Activated naive CD4-positive, alpha-beta T cell treated with anti-CD3 and anti-CD28 coated beads for 36 hours (primary cell): ENCODE data around the gene ATG4B. TPM values are rescaled to one million over a fixed set of nuclear protein-coding genes. Genes with fewer than 3 reads are reported as not detected.

ENCODE experiments used
- CTCF ChIA-PET: fragments of 350-600 bp; sonication (Branson Sonifier 250); formaldehyde crosslinking; loops from one replicate; lab custom pipeline; 2021; ENCODE audit warnings: antibody characterized with exemption; lab: Charles Lee
- DNase-seq: peaks from one replicate; pipeline ENCODE4 v3.0.0-alpha.2; 2020
- H3K27ac Mint-ChIP-seq: one replicate; pipeline ENCODE4 v1.8.0; 2021; ENCODE audit warnings: mild to moderate bottlenecking, mixed read lengths
- H3K27me3 Mint-ChIP-seq: one replicate; pipeline ENCODE4 v1.8.0; 2021; ENCODE audit warnings: low read depth, mixed read lengths
- H3K36me3 Mint-ChIP-seq: one replicate; pipeline ENCODE4 v1.8.0; 2021; ENCODE audit warnings: low read depth, mixed read lengths
- H3K4me1 Mint-ChIP-seq: one replicate; pipeline ENCODE4 v1.8.0; 2021; ENCODE audit warnings: low read depth, mixed read lengths
- H3K4me3 Mint-ChIP-seq: one replicate; pipeline ENCODE4 v1.8.0; 2021; ENCODE audit warnings: mild to moderate bottlenecking, moderate library complexity, mixed read lengths
- H3K9me3 Mint-ChIP-seq: one replicate; pipeline ENCODE4 v1.8.0; 2021; ENCODE audit warnings: mixed read lengths
- intact Hi-C: fragments of 100-400 bp; cut with micrococcal nuclease; formaldehyde crosslinking; loops from one replicate; pipeline ENCODE4 v1.15.1; 2023
- total RNA-seq, 2 experiments: library from RNA; stranded (reverse); gene quantifications; one replicate each; pipeline ENCODE4 v1.2.3, GENCODE V29; 2021

ATG4B gene
- total RNA-seq, 2 experiments from 2014 or later: 71.5 to 82.5 TPM

- Mint-ChIP-seq H3K4me1 (peaks cover 45% of the 10 kb centered on the region), H3K9me3 (peaks cover 9% of the 10 kb centered on the region), H3K27me3 (no peaks in the 10 kb centered on the region), H3K27ac (no peak overlapping the region), H3K36me3 (peaks cover 28% of the 10 kb centered on the region), H3K4me3 (no peak overlapping the region)
- CTCF ChIA-PET: interaction anchor here (0.8 kb wide), 1 partner anchor 13 kb away, joined by 3 read pairs; no protein-coding TSS in a partner anchor
- DNase-seq: no peak
- intact Hi-C loops: loop anchor here (1.0 kb wide), 2 partner anchors 86 to 108 kb away; partner anchors contain the start of genes ING5 and STK25
Measured at GRCh38 chr2:241616168-241617125, 21.0 kb upstream of the ATG4B start.

DNA sequence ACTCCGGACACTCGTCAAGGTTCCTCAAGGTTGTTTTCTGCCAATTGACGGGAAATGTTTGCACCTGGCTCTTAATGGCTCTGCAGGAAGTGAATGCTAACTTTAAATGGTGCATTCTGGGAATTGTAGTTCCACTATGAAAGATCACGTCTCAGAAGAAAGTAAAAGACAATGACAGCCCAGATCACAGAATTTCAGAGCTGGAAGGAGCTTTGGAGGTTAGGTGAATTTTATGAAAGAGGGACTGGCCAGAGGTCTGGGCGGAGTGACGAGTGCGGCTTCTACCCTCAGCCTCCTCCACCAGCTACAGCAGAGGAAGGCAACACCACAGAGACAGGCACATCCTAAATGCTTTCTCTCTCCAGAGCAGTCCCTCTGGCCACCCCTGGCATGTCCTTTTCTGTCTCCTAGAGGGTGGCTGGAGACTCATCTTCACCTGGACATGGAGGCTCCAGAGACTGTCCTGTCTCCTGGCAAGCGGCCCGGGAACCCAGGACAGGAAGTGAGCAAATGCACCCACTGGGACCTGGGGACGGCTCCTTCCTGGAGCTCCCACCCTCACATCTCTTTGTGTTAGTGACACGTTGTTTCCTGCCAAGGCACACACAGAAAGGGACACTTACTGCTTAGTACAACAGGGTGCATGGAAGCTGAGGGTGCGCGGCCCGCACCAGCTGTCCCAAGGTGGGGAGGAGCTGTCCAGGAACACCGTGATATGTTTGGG, 19.9 kb upstream of the ATG4B start:
- intact Hi-C loops: loop anchor here (1.0 kb wide), 3 partner anchors 85 to 302 kb away; partner anchors contain the start of genes HDLBP, ING5, SEPTIN2 and STK25
- Mint-ChIP-seq H3K4me1 (peaks cover 47% of the 10 kb centered on the region), H3K9me3 (peaks cover 9% of the 10 kb centered on the region), H3K27ac (peak overlapping the region; percentile 90), H3K36me3 (peaks cover 29% of the 10 kb centered on the region), H3K27me3 (no peaks in the 10 kb centered on the region), H3K4me3 (peak overlapping the region; percentile 75)
- peak; percentile 61 for DNase-seq
- CTCF ChIA-PET: interaction anchor here (0.7 to 0.9 kb wide), 2 partner anchors 9 to 17 kb away, joined by 3 read pairs; no protein-coding TSS in a partner anchor

- Mint-ChIP-seq H3K27me3 (no peaks in the 10 kb centered on the region), H3K4me1 (peaks cover 47% of the 10 kb centered on the region), H3K4me3 (no peak overlapping the region), H3K27ac (peak overlapping the region; percentile 90), H3K36me3 (peaks cover 29% of the 10 kb centered on the region), H3K9me3 (peaks cover 9% of the 10 kb centered on the region)
- DNase-seq: no peak
- intact Hi-C loops: loop anchor here (1.0 kb wide), 1 partner anchor 303 kb away; the partner anchor contains the start of genes HDLBP and SEPTIN2
- CTCF ChIA-PET: interaction anchor here (0.7 to 0.9 kb wide), 2 partner anchors 10 to 16 kb away, joined by 3 read pairs; no protein-coding TSS in a partner anchor
Measured at GRCh38 chr2:241618296-241618805, 19.1 kb upstream of the ATG4B start.

- Mint-ChIP-seq H3K4me1 (peaks cover 50% of the 10 kb centered on the region), H3K4me3 (no peak overlapping the region), H3K27ac (peak overlapping the region; percentile 90), H3K9me3 (peaks cover 9% of the 10 kb centered on the region), H3K27me3 (no peaks in the 10 kb centered on the region), H3K36me3 (peaks cover 29% of the 10 kb centered on the region)
- CTCF ChIA-PET: no interaction called here
- DNase-seq: no peak
- intact Hi-C loops: loop anchor here (1.0 kb wide), 1 partner anchor 304 kb away; the partner anchor contains the start of genes HDLBP and SEPTIN2
Measured at GRCh38 chr2:241618829-241619228, 18.7 kb upstream of the ATG4B start.

- Mint-ChIP-seq H3K36me3 (peaks cover 31% of the 10 kb centered on the region), H3K9me3 (peaks cover 9% of the 10 kb centered on the region), H3K4me1 (peaks cover 50% of the 10 kb centered on the region), H3K27me3 (no peaks in the 10 kb centered on the region), H3K4me3 (no peak overlapping the region), H3K27ac (peak overlapping the region; percentile 90)
- peak; percentile 37 for DNase-seq
- CTCF ChIA-PET: no interaction called here
- intact Hi-C loops: loop anchor here (1.0 to 2.0 kb wide), 3 partner anchors 17 to 262 kb away; partner anchors contain the start of genes ATG4B and THAP4
Measured at GRCh38 chr2:241619597-241620418, 17.7 kb upstream of the ATG4B start.

DNA sequence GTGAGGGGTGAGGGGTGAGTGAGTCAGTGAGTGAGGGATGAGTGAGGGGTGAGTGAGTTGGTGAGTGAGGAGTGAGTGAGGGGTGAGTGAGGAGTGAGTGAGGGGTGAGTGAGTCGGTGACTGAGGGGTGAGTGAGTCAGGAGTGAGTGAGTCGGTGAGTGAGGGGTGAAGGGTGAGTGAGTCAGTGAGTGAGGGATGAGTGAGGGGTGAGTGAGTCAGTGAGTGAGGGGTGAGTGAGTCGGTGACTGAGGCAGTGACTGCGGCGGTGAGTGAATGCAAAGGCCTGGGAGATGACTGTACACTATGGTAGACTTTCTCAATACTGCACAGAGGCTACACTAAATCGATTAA, 17.1 kb upstream of the ATG4B start:
- Mint-ChIP-seq H3K9me3 (peaks cover 9% of the 10 kb centered on the region), H3K27me3 (no peaks in the 10 kb centered on the region), H3K4me3 (no peak overlapping the region), H3K4me1 (peaks cover 50% of the 10 kb centered on the region), H3K36me3 (peaks cover 31% of the 10 kb centered on the region), H3K27ac (peak overlapping the region; percentile 84)
- peak; percentile 85 for DNase-seq
- CTCF ChIA-PET: no interaction called here
- intact Hi-C loops: loop anchor here (1.0 to 2.0 kb wide), 3 partner anchors 16 to 262 kb away; partner anchors contain the start of genes ATG4B and THAP4

DNA sequence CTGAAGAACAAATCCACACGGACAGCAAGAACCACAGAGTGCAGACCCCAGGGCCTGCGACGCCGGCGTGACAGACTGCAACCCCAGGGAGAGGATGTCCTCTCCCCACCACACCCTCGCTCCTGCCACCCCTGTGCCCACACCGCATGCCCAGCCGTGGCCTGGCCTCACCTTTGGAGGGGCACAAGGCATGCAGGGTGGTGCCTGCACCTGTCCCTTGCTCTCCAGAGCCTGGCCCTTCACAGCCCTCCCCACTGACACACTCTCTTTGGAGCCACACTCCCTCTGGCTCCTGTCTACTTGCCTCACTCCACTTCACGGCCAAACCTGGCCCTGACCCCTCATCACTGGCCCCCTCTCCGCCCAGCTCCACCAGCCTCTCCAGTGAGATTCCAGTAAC, 9.8 kb upstream of the ATG4B start:
- no peak overlapping the region for H3K4me3 Mint-ChIP-seq
- peaks cover 12% of the 10 kb centered on the region for H3K4me1 Mint-ChIP-seq
- H3K27ac Mint-ChIP-seq: no peak overlapping the region

GRCh38 chr2:241629762-241630435, 7.6 kb upstream of the ATG4B start:
- CTCF ChIA-PET: no interaction called here
- no peak overlapping the region for H3K4me3 Mint-ChIP-seq
- H3K27ac Mint-ChIP-seq: no peak overlapping the region

More for the DNA sequence above, 9.8 kb upstream of the ATG4B start:
- DNase-seq: no peak
- intact Hi-C loops: no loop called here
- Mint-ChIP-seq H3K9me3 (no peaks in the 10 kb centered on the region), H3K36me3 (peaks cover 23% of the 10 kb centered on the region), H3K27me3 (no peaks in the 10 kb centered on the region)
- CTCF ChIA-PET: no interaction called here

DNA sequence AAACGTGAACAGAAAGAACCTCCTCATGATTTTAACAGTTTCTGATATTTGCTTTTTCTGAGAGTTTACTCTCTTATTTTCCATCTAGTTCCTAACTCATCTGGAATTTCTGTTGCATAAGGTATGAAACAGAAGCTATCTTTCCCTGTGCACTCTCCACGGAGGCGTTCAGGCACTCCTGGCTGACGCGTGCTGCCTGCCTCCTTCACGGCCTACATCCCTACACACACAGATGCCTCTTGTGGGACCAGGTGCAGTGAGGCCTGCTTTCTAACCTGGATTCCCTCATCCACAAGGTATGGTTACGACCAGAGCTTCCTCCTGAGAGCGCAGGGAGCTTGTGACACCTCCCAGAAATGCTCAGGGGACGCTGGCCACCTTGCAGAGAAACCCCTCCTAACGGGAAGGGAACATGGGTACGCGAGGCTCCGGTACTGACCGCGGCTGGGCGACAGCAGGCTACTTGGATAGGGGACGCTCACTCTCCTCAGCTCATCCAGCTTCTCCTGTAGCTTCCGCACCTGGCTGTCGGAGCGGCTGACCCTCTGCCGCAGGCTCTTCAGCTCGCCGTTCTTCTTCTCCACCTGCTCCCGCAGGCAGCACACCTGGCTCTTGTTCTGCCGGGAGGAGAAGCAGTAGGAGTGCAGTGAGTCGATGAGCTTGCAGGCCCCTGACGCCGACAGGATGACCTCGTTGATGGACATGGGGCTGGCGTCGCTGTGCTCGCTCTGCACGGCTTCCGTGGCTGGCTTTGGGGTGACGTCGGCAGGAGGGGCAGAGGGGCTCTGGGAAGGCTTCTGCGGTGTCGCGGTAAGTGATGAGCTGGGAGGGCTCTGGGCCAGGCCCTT, 4.8 kb upstream of the ATG4B start:
- DNase-seq: no peak
- H3K27ac Mint-ChIP-seq: no peak overlapping the region
- intact Hi-C loops: loop anchor here (10.0 kb wide), 1 partner anchor 1068 kb away; the partner anchor contains the start of genes DUSP28 and RNPEPL1
- H3K27me3 Mint-ChIP-seq: no peaks in the 10 kb centered on the region
- no peaks in the 10 kb centered on the region for H3K9me3 Mint-ChIP-seq
- peaks cover 27% of the 10 kb centered on the region for H3K36me3 Mint-ChIP-seq
- H3K4me1 Mint-ChIP-seq: peaks cover 23% of the 10 kb centered on the region
- CTCF ChIA-PET: no interaction called here
- no peak overlapping the region for H3K4me3 Mint-ChIP-seq

More at GRCh38 chr2:241629762-241630435, 7.6 kb upstream of the ATG4B start:
- H3K27me3 Mint-ChIP-seq: no peaks in the 10 kb centered on the region
- intact Hi-C loops: loop anchor here (10.0 kb wide), 1 partner anchor 1065 kb away; the partner anchor contains the start of genes DUSP28 and RNPEPL1
- no peaks in the 10 kb centered on the region for H3K9me3 Mint-ChIP-seq
- H3K4me1 Mint-ChIP-seq: peaks cover 13% of the 10 kb centered on the region
- peaks cover 29% of the 10 kb centered on the region for H3K36me3 Mint-ChIP-seq
- no peak for DNase-seq

GRCh38 chr2:241633561-241633960, 3.9 kb upstream of the ATG4B start:
- H3K27ac Mint-ChIP-seq: no peak overlapping the region
- no peaks in the 10 kb centered on the region for H3K27me3 Mint-ChIP-seq
- H3K4me3 Mint-ChIP-seq: no peak overlapping the region
- DNase-seq: no peak
- H3K36me3 Mint-ChIP-seq: peaks cover 20% of the 10 kb centered on the region
- peaks cover 24% of the 10 kb centered on the region for H3K4me1 Mint-ChIP-seq
- H3K9me3 Mint-ChIP-seq: no peaks in the 10 kb centered on the region
- intact Hi-C loops: loop anchor here (10.0 kb wide), 1 partner anchor 1069 kb away; the partner anchor contains the start of genes DUSP28 and RNPEPL1
- CTCF ChIA-PET: no interaction called here
